ENCODE measurements around the gene ATP2C2. TPM values are rescaled to one million over a fixed set of nuclear protein-coding genes. Genes with fewer than 3 reads are reported as not detected.
A peak's percentile ranks its signal among the peaks of the same experiment; 100 is the strongest.

Gene ATP2C2
- total and polyA plus RNA-seq, 4 donors: 0.49 to 4.3 TPM; not detected in 2

DNA sequence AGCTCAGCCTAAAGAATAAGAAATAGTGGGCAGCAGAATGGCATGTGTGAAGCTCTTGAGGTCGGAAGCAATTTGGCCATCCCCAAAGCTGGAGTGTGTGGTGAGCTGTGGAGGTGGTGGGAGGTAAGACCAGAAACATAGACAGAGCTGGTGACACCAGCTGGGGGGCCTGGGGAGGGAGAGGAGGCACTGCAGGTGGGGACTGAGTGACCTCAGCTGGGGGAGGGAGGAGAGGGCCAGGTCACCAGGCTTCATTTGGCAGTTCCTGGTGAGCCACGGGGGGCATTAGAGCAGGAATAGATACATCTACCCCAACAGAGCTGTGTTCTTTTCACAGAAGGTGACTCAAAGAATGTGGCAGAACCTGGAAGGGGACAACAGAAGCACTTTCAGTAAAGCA, 41.8 kb upstream of the ATP2C2 start:
- DNase-seq (peak in 1 of 2 donors; percentile 30), ATAC-seq (ENCODE audit: low FRiP score) (no peak)
- no peaks in the 10 kb centered on the region for H3K9me3 ChIP-seq (ENCODE audit: control insufficient read depth, low read length)
- no peaks in the 10 kb centered on the region for H3K36me3 ChIP-seq (ENCODE audit: control insufficient read depth in 1 of 2, insufficient read depth in 2 of 2, low read length in 1 of 2)
- no peak overlapping the region for H3K27ac ChIP-seq (ENCODE audit: low read depth in 1 of 2, low read length in 2 of 2)
- no peak overlapping the region for H3K4me3 ChIP-seq (ENCODE audit: low read length in 2 of 2)
- no peaks in the 10 kb centered on the region for H3K4me1 ChIP-seq (ENCODE audit: control insufficient read depth in 1 of 2, insufficient read depth in 2 of 2, low read length in 2 of 2)
- no peaks in the 10 kb centered on the region for H3K27me3 ChIP-seq (ENCODE audit: control insufficient read depth in 1 of 2, insufficient read depth in 2 of 2, low read length in 1 of 2)
- WGBS, 2 donors: 84 to 93% methylated on average over 2 of the region's 2 CpGs
- intact Hi-C loops (cut with DNase I): no loop called here

DNA sequence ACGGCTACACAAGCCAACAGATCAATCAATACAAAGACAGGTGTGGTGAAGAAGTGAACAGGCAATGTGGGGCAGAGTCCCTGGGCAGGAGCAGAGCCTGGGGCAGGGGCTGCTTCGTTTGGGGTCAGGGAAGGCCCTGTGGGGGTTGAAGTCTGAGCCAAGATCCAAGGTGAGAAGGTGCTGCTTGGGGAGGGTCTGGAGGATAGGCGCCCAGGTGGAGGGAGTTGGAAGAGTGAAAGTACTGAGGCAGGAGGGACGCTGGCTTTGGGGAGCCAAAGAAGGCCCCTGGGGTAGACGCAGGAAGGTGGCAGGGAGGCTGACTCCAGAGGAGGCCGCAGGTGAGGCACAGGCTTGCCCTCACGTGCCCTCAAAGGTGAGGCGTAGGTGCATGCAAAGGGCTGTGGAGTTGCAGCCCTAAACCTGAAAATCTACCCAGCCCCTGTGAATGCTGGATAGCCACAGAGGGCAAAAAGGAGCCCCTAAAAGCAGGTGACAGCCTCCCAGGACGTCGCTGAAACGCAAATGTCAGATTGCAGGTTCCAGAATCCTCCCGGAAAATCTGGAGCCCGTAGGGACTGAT, 40.3 kb upstream of the ATP2C2 start:
- WGBS, 2 donors: 82 to 85% methylated on average over 13 of the region's 13 CpGs
- Histone ChIP-seq H3K4me3 (ENCODE audit: low read length in 2 of 2) (no peak overlapping the region), H3K27me3 (ENCODE audit: control insufficient read depth in 1 of 2, insufficient read depth in 2 of 2, low read length in 1 of 2) (no peaks in the 10 kb centered on the region), H3K36me3 (ENCODE audit: control insufficient read depth in 1 of 2, insufficient read depth in 2 of 2, low read length in 1 of 2) (no peaks in the 10 kb centered on the region), H3K9me3 (ENCODE audit: control insufficient read depth, low read length) (no peaks in the 10 kb centered on the region), H3K27ac (ENCODE audit: low read depth in 1 of 2, low read length in 2 of 2) (no peak overlapping the region), H3K4me1 (ENCODE audit: control insufficient read depth in 1 of 2, insufficient read depth in 2 of 2, low read length in 2 of 2) (no peaks in the 10 kb centered on the region)
- intact Hi-C loops (cut with DNase I): no loop called here
- DNase-seq (peak in 1 of 2 donors; percentile 59), ATAC-seq (ENCODE audit: low FRiP score) (no peak)

DNA sequence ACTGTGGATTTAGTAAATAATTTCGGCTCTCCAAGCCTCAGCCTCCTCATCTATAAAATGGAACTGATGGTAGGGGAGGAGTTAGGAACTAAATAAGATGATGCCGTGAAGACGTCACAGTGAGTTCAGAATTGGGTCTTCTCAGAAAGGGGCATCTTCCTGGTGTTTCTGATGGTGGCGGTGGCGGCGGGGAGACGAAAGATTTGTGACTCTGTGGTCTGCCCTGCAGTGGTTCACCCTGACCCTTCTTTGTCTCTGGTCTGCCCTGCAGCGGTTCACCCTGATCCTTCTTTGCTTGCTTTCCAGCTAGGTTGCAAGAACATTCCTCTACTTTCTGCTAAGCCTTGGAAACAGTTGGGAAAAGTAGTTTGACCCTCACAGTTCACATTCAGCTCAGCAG, 39.3 kb upstream of the ATP2C2 start:
- 86 to 93% methylated on average over 8 of the region's 8 CpGs for WGBS, 2 donors
- DNase-seq: peak in 1 of 2 donors; percentile 28
- intact Hi-C loops (cut with DNase I): no loop called here

DNA sequence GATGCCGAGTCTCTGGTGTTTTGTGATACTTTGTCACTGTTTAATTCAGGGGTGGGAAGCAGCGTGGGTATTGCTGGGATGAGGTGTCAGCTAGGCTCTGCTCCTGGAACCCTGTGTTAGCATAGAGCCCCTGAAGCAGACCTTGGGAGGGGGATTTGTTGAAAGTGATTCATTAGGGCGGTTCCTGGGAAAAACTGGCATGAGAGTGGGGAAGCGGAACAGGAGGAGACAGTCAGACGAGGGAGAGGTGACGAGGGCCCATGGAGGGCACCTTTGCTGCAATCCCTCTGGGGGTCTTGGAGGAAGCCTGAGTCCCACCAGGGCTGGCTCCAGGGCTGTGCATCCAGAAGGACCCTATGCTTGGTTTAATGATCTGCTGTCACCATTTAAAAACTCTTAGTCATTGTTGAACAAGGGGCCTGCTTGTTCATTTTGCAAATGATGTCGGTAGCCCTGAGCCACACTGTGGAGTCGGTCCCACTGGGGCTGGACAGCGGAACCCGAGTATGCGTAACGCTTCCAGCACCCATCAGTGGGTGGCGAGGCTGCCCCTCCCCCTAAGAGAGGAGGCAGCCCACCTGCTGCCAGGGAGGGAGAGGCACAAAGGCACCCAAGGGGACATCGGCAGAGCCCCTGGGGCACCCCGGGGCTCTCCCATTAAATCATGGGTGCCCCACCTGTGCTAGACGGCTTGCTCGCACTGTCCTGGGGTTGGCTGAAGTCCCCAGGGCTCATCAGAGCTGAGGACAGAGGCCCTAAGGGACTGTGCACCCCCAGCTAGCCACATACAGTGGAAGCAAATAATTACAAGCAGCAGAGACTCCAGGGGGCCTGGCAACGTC, 38.3 kb upstream of the ATP2C2 start:
- Histone ChIP-seq H3K4me3 (ENCODE audit: low read length in 2 of 2) (no peak overlapping the region), H3K27me3 (ENCODE audit: control insufficient read depth in 1 of 2, insufficient read depth in 2 of 2, low read length in 1 of 2) (no peaks in the 10 kb centered on the region), H3K27ac (ENCODE audit: low read depth in 1 of 2, low read length in 2 of 2) (no peak overlapping the region), H3K36me3 (ENCODE audit: control insufficient read depth in 1 of 2, insufficient read depth in 2 of 2, low read length in 1 of 2) (no peaks in the 10 kb centered on the region), H3K9me3 (ENCODE audit: control insufficient read depth, low read length) (peaks cover 4% of the 10 kb centered on the region), H3K4me1 (ENCODE audit: control insufficient read depth in 1 of 2, insufficient read depth in 2 of 2, low read length in 2 of 2) (no peaks in the 10 kb centered on the region)
- DNase-seq: peak in 1 of 2 donors; percentile 65
- ATAC-seq (ENCODE audit: low FRiP score): no peak
- intact Hi-C loops (cut with DNase I): no loop called here
- WGBS, 2 donors: 78 to 79% methylated on average over 18 of the region's 18 CpGs

More for the DNA sequence above, 39.3 kb upstream of the ATP2C2 start:
- Histone ChIP-seq H3K36me3 (ENCODE audit: control insufficient read depth in 1 of 2, insufficient read depth in 2 of 2, low read length in 1 of 2) (no peaks in the 10 kb centered on the region), H3K27ac (ENCODE audit: low read depth in 1 of 2, low read length in 2 of 2) (no peak overlapping the region), H3K4me3 (ENCODE audit: low read length in 2 of 2) (no peak overlapping the region), H3K9me3 (ENCODE audit: control insufficient read depth, low read length) (peaks cover 2% of the 10 kb centered on the region), H3K4me1 (ENCODE audit: control insufficient read depth in 1 of 2, insufficient read depth in 2 of 2, low read length in 2 of 2) (no peaks in the 10 kb centered on the region), H3K27me3 (ENCODE audit: control insufficient read depth in 1 of 2, insufficient read depth in 2 of 2, low read length in 1 of 2) (no peaks in the 10 kb centered on the region)
- no peak for ATAC-seq (ENCODE audit: low FRiP score)

DNA sequence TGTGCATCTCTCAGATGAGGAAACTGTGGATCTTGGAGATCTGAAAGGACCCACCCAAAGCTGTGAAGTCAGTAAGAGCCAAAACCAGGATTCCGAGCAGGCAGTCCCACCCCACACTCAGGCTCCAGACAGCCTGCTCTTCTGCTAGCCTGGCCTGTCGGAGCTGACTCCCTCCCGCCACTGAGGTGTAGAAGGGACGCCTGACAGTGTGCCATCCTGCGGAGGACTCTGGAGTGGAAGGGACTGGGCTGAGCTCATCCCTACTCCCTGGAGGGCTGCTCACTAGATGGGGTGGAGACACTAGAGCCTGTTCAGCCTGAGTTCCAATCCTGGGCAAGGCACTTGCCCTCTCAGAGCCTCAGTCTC, 37.7 kb upstream of the ATP2C2 start:
- no peak for ATAC-seq (ENCODE audit: low FRiP score)
- Histone ChIP-seq H3K9me3 (ENCODE audit: control insufficient read depth, low read length) (peaks cover 4% of the 10 kb centered on the region), H3K27me3 (ENCODE audit: control insufficient read depth in 1 of 2, insufficient read depth in 2 of 2, low read length in 1 of 2) (no peaks in the 10 kb centered on the region), H3K36me3 (ENCODE audit: control insufficient read depth in 1 of 2, insufficient read depth in 2 of 2, low read length in 1 of 2) (no peaks in the 10 kb centered on the region), H3K27ac (ENCODE audit: low read depth in 1 of 2, low read length in 2 of 2) (no peak overlapping the region), H3K4me3 (ENCODE audit: low read length in 2 of 2) (no peak overlapping the region), H3K4me1 (ENCODE audit: control insufficient read depth in 1 of 2, insufficient read depth in 2 of 2, low read length in 2 of 2) (no peaks in the 10 kb centered on the region)
- peak in 1 of 2 donors; percentile 37 for DNase-seq
- WGBS, 2 donors: 96% methylated on average over 5 of the region's 5 CpGs
- intact Hi-C loops (cut with DNase I): no loop called here

DNA sequence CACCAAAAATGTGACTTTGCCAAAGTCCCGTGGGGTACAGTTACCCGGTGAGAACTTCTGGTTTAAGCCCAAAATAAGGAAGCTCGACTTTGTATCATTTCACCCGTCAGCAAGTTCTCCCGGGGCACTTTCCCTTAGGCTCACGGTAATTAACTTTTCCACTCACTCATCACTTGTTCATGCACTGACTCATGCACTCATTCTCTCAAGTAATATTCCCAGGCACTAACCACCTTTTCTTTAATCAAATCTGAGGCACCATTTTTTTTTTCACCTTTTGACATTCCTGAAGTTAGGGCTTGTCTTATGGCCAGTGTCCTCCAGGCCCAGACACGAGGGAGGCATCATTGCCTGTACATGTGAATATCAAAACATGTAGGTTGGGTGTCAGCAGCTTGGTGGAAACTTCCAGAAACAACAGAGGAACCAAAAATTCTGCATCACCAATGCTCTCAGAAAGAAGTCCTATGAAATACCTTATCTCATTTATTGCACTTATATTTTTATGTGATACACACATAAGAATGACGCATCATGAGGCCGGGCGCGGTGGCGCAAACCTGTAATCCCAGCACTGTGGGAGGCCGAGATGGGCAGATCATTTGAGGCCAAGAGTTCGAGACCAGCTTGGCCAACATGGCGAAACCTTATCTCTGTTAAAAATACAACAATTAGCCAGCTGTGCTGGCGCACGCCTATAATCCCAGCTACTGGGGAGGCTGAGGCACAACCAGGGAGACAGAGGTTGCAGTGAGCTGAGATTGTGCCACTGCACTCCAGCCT, 36.1 kb upstream of the ATP2C2 start:
- H3K27ac ChIP-seq (ENCODE audit: low read depth in 1 of 2, low read length in 2 of 2): no peak overlapping the region
- intact Hi-C loops (cut with DNase I): no loop called here
- H3K36me3 ChIP-seq (ENCODE audit: control insufficient read depth in 1 of 2, insufficient read depth in 2 of 2, low read length in 1 of 2): no peaks in the 10 kb centered on the region
- WGBS, 2 donors: 84 to 86% methylated on average over 17 of the region's 17 CpGs
- no peak for ATAC-seq (ENCODE audit: low FRiP score)
- H3K9me3 ChIP-seq (ENCODE audit: control insufficient read depth, low read length): peaks cover 4% of the 10 kb centered on the region
- no peaks in the 10 kb centered on the region for H3K27me3 ChIP-seq (ENCODE audit: control insufficient read depth in 1 of 2, insufficient read depth in 2 of 2, low read length in 1 of 2)
- DNase-seq: peak in 1 of 2 donors; percentile 55
- no peak overlapping the region for H3K4me3 ChIP-seq (ENCODE audit: low read length in 2 of 2)
- H3K4me1 ChIP-seq (ENCODE audit: control insufficient read depth in 1 of 2, insufficient read depth in 2 of 2, low read length in 2 of 2): no peaks in the 10 kb centered on the region

DNA sequence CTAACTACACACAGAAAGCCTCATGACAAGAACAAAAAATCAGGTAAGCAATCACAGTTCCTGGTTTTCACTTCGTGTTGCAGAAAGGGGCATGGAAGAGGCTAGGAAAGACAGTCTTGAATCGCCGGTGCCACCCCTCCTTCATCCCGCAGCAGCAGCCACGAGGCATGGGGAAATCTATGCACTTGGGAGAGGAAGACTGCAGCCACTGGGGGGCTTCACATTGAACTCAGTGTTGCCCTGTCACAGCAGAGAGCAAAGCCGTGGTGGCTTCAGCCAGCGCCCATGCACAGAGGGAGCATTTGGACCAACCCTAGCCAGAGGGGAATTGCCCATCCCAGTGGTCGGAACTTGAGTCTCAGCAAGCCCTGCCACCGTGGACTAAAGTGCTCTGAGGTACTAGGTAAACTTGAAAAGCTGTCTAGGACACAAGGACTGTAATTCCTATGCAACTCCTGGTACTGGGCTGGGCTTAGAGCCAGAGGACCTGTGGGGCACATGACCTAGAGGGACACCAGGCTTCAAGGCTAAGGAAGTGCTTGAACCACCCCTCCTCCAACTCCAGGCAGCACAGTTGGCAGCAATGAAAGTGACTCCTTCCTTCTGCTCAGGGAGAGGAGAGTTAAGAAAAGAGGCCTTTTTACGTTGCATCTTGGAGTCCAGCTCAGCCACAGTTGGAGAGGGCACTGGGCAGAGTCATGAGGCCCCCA, 35.2 kb upstream of the ATP2C2 start:
- no peaks in the 10 kb centered on the region for H3K4me1 ChIP-seq (ENCODE audit: control insufficient read depth in 1 of 2, insufficient read depth in 2 of 2, low read length in 2 of 2)
- intact Hi-C loops (cut with DNase I): no loop called here
- H3K4me3 ChIP-seq (ENCODE audit: low read length in 2 of 2): no peak overlapping the region
- WGBS, 2 donors: 59 to 65% methylated on average over 10 of the region's 10 CpGs
- DNase-seq: peak in 1 of 2 donors; percentile 34
- H3K36me3 ChIP-seq (ENCODE audit: control insufficient read depth in 1 of 2, insufficient read depth in 2 of 2, low read length in 1 of 2): no peaks in the 10 kb centered on the region
- no peaks in the 10 kb centered on the region for H3K27me3 ChIP-seq (ENCODE audit: control insufficient read depth in 1 of 2, insufficient read depth in 2 of 2, low read length in 1 of 2)
- H3K9me3 ChIP-seq (ENCODE audit: control insufficient read depth, low read length): peaks cover 4% of the 10 kb centered on the region
- no peak overlapping the region for H3K27ac ChIP-seq (ENCODE audit: low read depth in 1 of 2, low read length in 2 of 2)
- no peak for ATAC-seq (ENCODE audit: low FRiP score)

DNA sequence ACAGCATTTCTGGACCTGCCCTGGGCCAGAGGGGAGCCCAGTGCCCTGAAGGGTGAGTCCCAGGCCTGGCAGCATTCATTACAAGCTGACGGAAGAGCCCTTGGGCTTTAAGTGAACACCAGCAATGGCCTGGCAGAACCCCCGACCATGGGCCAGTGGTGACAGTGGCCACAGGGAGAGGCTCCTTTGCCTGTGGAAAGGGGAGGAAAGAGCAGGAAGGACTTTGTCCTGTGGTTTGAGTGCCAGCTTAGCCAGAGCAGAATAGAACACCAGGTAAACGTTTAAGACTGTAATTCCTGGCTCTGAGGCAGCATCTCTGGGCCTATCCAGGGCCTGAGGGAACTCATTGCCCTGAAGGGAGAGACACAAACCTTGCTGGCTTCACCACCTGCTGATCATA, 34.3 kb upstream of the ATP2C2 start:
- Histone ChIP-seq H3K9me3 (ENCODE audit: control insufficient read depth, low read length) (peaks cover 4% of the 10 kb centered on the region), H3K27ac (ENCODE audit: low read depth in 1 of 2, low read length in 2 of 2) (no peak overlapping the region), H3K4me3 (ENCODE audit: low read length in 2 of 2) (no peak overlapping the region), H3K27me3 (ENCODE audit: control insufficient read depth in 1 of 2, insufficient read depth in 2 of 2, low read length in 1 of 2) (no peaks in the 10 kb centered on the region), H3K36me3 (ENCODE audit: control insufficient read depth in 1 of 2, insufficient read depth in 2 of 2, low read length in 1 of 2) (no peaks in the 10 kb centered on the region), H3K4me1 (ENCODE audit: control insufficient read depth in 1 of 2, insufficient read depth in 2 of 2, low read length in 2 of 2) (no peaks in the 10 kb centered on the region)
- intact Hi-C loops (cut with DNase I): no loop called here
- peak in 1 of 2 donors; percentile 31 for DNase-seq
- 87 to 89% methylated on average over 3 of the region's 3 CpGs for WGBS, 2 donors
- ATAC-seq (ENCODE audit: low FRiP score): no peak

Data from aorta (tissue), 5 donors.